Transverse colon (tissue), 4 donors: ENCODE data around the gene ZMIZ1. TPM values are rescaled to one million over a fixed set of nuclear protein-coding genes. Genes with fewer than 3 reads are reported as not detected.

Experiments
- DNase-seq: peaks from one replicate; pipeline ENCODE4 v3.0.0-alpha.2; 2019
- H3K27ac ChIP-seq, 4 donors: fragments of 200-600 bp; sonication (generic); 2 replicates each; pipeline ENCODE4 v1.5.1; 2016 to 2018; ENCODE audit warnings: inconsistent platforms in 4 of 4
- H3K27me3 ChIP-seq: fragments of 200-600 bp; sonication (generic); 2 replicates; pipeline ENCODE4 v1.5.1; 2017; ENCODE audit warnings: inconsistent platforms
- H3K36me3 ChIP-seq, 4 donors: fragments of 200-600 bp; sonication (generic); 2 replicates each; pipeline ENCODE4 v1.5.1; 2017 to 2019; ENCODE audit warnings: inconsistent platforms in 4 of 4
- H3K4me1 ChIP-seq, 4 donors: fragments of 200-600 bp; sonication (generic); 2 replicates each; pipeline ENCODE4 v1.5.1; 2017 to 2020; ENCODE audit warnings: inconsistent platforms in 4 of 4
- H3K4me3 ChIP-seq, 4 donors: fragments of 200-600 bp; sonication (generic); 1 replicate in 1 of 4; 2 replicates in 3 of 4; pipeline versions ENCODE4 v1.5.1 to v1.6.1; 2017 to 2019; ENCODE audit warnings: inconsistent platforms in 4 of 4
- H3K9me3 ChIP-seq, 2 donors: fragments of 200-600 bp; sonication (generic); 2 replicates each; pipeline ENCODE4 v1.5.1; 2017 to 2019; ENCODE audit warnings: inconsistent platforms in 2 of 2
- EP300 ChIP-seq: sonication (generic); formaldehyde crosslinking; IDR thresholded peaks from one replicate; pipeline ENCODE4 v1.6.1; 2017; ENCODE audit warnings: antibody characterized with exemption, low read depth
- POLR2A ChIP-seq: fragments of 450-650 bp; IDR thresholded peaks from one replicate; pipeline ENCODE4 v1.6.1; 2016; ENCODE audit warnings: antibody characterized with exemption, mild to moderate bottlenecking, moderate library complexity
- POLR2AphosphoS5 ChIP-seq, 3 donors: sonication (generic); formaldehyde crosslinking; IDR thresholded peaks; one replicate each; pipeline ENCODE4 v1.6.1; 2016; ENCODE audit warnings: antibody characterized with exemption in 3 of 3
- WGBS, 2 donors: methylation state at CpG; one replicate each; pipeline ENCODE4 v1.1.5; 2018; ENCODE audit warnings: low coverage in 1 of 2; 5-methylcytosine and 5-hydroxymethylcytosine counted together
- in situ Hi-C, 4 donors: fragments of 200-750 bp; cut with MboI; loops; one replicate each; pipeline versions ENCODE4 v1.15.0 to v1.15.1; 2017; ENCODE audit warnings: low sequenced_read_pairs in 3 of 4, low pct_ligation_motif_present in 1 of 4, low pct_unique_long_range_greater_than_20kb in 1 of 4
- intact Hi-C: fragments of 100-400 bp; cut with DNase I; formaldehyde crosslinking; loops from one replicate; pipeline ENCODE4 v1.15.1; 2023; ENCODE audit warnings: low total_unique reads
- total RNA-seq, 4 donors: library from RNA; depleted of rRNA; stranded (reverse); fragments of >200 nt; gene quantifications; one replicate each; pipeline ENCODE4 v1.1.0, GENCODE V29; 2016
- TF ChIP-seq, protein P1 (sequence below), 5 experiments: fragments of 200-600 bp in 3 of 5; fragments of 450-650 bp in 2 of 5; sonication (generic) in 3 of 5; IDR thresholded peaks; 1 replicate in 2 of 5; 2 replicates in 3 of 5; pipeline ENCODE4 v1.5.1; 2016 to 2017; ENCODE audit warnings: antibody characterized with exemption in 5 of 5, inconsistent platforms in 3 of 5, mild to moderate bottlenecking in 2 of 5, moderate library complexity in 1 of 5

Gene ZMIZ1
- total RNA-seq, 4 donors from 2014 or later, result 32.0 to 108 (median 63.0) TPM

DNA sequence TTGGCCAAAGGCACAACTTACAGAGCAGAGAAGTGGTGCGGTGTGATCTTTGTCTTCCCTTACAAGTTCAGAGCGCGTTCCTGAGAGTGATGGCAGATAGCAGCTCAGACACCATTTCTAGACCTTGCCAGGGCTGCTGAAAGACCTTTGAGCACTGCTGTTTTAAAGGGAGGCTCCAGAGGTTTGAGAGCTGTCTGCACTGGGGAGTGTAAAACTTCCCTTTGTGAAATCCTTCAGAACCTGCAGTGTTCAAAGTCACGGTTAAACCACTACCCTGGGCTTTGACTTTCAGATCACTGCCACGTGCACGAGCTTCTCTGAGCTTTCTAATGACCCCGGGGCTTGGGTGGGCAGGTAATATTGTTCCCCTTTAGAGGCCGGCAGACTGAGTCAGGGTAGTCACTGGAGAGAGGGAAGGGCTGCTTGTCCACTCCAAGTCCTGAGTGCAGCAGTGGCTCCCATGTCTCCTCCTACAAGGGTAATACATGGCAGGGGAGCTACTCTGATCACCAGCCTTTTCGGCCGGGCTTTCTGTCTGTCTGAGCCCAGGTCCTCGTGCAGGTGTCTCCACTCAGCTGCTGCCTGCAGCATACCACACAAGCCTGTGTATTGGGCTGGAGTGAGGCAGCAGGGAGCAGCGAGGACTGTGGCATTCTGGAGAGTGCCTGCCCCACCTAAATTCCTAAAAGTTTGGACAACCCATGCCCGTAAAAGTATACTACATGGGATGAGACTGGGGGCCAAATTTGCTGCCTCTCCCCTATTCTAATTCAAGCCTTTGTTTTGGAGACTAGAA lies 63.3 kb downstream of the ZMIZ1 start:
- Histone ChIP-seq H3K4me3 (no peak overlapping the region), H3K36me3 (no peaks in the 10 kb centered on the region), H3K4me1 (peaks cover 2 to 67% (median 28%) of the 10 kb centered on the region in 4 donors), H3K27me3 (no peaks in the 10 kb centered on the region), H3K9me3 (no peaks in the 10 kb centered on the region), H3K27ac (no peak overlapping the region)
- DNase-seq, result no peak
- 71 to 80% methylated on average over 2 to 12 of the region's 13 CpGs for WGBS, 2 donors
- TF ChIP-seq POLR2AphosphoS5 (IDR thresholded peaks at IDR 0.05) (no peak), EP300 (no peak)
- TF ChIP-seq, protein P1, sequence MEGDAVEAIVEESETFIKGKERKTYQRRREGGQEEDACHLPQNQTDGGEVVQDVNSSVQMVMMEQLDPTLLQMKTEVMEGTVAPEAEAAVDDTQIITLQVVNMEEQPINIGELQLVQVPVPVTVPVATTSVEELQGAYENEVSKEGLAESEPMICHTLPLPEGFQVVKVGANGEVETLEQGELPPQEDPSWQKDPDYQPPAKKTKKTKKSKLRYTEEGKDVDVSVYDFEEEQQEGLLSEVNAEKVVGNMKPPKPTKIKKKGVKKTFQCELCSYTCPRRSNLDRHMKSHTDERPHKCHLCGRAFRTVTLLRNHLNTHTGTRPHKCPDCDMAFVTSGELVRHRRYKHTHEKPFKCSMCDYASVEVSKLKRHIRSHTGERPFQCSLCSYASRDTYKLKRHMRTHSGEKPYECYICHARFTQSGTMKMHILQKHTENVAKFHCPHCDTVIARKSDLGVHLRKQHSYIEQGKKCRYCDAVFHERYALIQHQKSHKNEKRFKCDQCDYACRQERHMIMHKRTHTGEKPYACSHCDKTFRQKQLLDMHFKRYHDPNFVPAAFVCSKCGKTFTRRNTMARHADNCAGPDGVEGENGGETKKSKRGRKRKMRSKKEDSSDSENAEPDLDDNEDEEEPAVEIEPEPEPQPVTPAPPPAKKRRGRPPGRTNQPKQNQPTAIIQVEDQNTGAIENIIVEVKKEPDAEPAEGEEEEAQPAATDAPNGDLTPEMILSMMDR (IDR thresholded peaks at IDR 0.05), result no peak
- intact Hi-C loops (no loop called here), in situ Hi-C loops (no loop called here)

DNA sequence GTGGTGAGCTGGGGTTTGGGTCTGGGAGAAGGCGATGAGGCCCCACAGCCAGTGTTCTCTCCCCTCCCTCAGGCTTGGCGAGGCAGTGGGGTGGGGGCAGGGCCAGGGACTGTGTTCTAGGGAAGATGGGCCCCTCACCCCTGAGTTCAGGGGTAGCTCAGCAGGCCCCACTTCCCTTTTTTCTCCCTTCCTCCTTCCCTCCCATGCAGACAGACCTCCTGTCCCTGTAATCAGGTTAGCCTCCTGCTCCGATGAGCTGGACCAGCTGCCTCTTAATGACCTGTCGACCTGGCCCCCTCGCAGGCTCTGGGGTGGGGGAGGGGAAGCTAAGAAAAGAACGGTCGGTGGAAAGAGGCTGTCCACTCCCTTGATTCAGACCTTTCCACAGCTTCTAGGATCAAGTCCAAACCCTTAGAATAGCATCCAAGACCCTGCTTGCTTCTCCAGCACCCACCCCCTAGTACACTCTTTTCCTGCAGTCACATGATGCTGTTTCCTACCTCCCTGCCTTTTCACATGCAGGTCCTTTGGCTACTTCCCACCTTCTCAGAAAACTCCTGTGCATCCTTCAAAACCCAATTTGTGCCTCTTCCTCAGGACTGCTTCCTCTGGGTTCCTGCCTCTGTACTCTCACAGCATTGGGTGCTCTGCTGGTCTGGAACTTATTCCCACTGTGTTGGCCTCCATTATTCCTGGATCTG lies 64.1 kb downstream of the ZMIZ1 start:
- no peak for DNase-seq
- no peaks in the 10 kb centered on the region for H3K27me3 ChIP-seq
- TF ChIP-seq, protein P1 (IDR thresholded peaks at IDR 0.05), result no peak
- no peak for TF ChIP-seq EP300
- TF ChIP-seq POLR2A, result no peak
- no peak for TF ChIP-seq POLR2AphosphoS5 (IDR thresholded peaks at IDR 0.05)
- 57% methylated on average over 7 of the region's 7 CpGs; no CpG with 5 or more reads in 1 of the 2 donors for WGBS, 2 donors
- no peaks in the 10 kb centered on the region for H3K36me3 ChIP-seq
- in situ Hi-C loops, result no loop called here
- H3K27ac ChIP-seq, result peak overlapping the region in 3 of 4 donors; percentile 12 to 36 (median 32)
- no peak overlapping the region for H3K4me3 ChIP-seq
- peaks cover 10 to 67% (median 34%) of the 10 kb centered on the region in 4 donors for H3K4me1 ChIP-seq
- intact Hi-C loops, result no loop called here
- H3K9me3 ChIP-seq, result no peaks in the 10 kb centered on the region

DNA sequence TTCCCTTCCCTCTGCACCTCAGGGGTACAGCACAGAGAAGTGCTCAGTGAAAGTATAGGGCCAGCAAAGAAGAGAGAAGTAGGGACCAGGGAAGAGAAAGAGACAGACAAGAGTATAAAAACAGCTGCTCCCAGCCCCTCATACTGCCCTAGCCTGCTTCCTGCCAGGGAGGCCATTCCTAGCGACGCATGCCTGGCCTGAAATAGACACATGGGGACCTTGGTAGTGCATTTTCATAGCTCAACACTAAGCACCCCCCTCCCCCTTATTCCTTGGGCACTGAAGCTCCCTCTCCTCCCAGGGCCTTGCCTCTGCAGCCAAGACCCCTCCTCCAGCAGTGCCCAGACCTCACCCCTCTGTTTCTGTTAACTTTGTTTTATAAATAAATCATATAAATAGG lies 64.7 kb downstream of the ZMIZ1 start:
- intact Hi-C loops (no loop called here), in situ Hi-C loops (no loop called here)
- H3K4me1 ChIP-seq, result peaks cover 16 to 67% (median 40%) of the 10 kb centered on the region in 4 donors
- DNase-seq, result no peak
- no peak overlapping the region for H3K4me3 ChIP-seq
- H3K27ac ChIP-seq, result peak overlapping the region in 2 of 4 donors; percentile 32 to 36
- no peaks in the 10 kb centered on the region for H3K36me3 ChIP-seq
- TF ChIP-seq POLR2AphosphoS5 (IDR thresholded peaks at IDR 0.05) (no peak), POLR2A (no peak), EP300 (no peak)
- TF ChIP-seq, protein P1 (IDR thresholded peaks at IDR 0.05), result no peak
- no peaks in the 10 kb centered on the region for H3K9me3 ChIP-seq
- H3K27me3 ChIP-seq, result no peaks in the 10 kb centered on the region
- WGBS, 2 donors, result 62% methylated on average over 2 of the region's 2 CpGs; no CpG with 5 or more reads in 1 of the 2 donors

DNA sequence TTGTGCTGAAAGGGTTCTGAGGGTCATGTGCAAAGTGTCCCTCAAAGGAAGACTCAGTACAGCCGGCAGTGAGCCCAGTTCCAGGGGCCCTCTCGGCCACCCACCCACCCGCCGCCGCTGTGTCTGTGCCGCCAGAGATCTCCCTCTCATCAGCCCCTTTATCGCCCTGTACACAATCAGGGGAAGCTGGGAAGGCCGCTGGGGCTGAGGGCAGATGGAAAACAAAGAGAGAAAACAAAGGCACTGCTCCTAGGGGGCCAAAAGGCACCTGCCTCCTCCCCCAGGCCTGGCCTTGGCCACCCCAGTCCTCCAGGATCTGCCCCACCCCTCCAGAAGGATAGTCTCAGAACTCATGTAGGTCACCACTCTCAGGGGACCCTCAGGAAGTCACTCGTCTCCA lies 67.0 kb downstream of the ZMIZ1 start:
- no peaks in the 10 kb centered on the region for H3K9me3 ChIP-seq
- H3K27ac ChIP-seq, result peak overlapping the region; percentile 67 to 86 (median 76)
- H3K36me3 ChIP-seq, result peaks cover 0 to 4% (median 0%) of the 10 kb centered on the region in 4 donors
- TF ChIP-seq, protein P1 (IDR thresholded peaks at IDR 0.05), result no peak
- TF ChIP-seq POLR2A (no peak), EP300 (no peak), POLR2AphosphoS5 (IDR thresholded peaks at IDR 0.05) (no peak)
- peaks cover 26 to 64% (median 37%) of the 10 kb centered on the region in 4 donors for H3K4me1 ChIP-seq
- intact Hi-C loops, result no loop called here
- WGBS, 2 donors, result 87% methylated on average over 9 of the region's 9 CpGs; no CpG with 5 or more reads in 1 of the 2 donors
- no peaks in the 10 kb centered on the region for H3K27me3 ChIP-seq
- no peak overlapping the region for H3K4me3 ChIP-seq
- no peak for DNase-seq
- in situ Hi-C loops, result no loop called here
